ENCODE measurements around the gene PCNX1. TPM values are rescaled to one million over a fixed set of nuclear protein-coding genes. Genes with fewer than 3 reads are reported as not detected.

Gene PCNX1
- total and polyA plus RNA-seq, 2 donors (not counting 1 experiment from before 2014, with no cell fraction given) = 17.0 to 84.5 TPM

DNA sequence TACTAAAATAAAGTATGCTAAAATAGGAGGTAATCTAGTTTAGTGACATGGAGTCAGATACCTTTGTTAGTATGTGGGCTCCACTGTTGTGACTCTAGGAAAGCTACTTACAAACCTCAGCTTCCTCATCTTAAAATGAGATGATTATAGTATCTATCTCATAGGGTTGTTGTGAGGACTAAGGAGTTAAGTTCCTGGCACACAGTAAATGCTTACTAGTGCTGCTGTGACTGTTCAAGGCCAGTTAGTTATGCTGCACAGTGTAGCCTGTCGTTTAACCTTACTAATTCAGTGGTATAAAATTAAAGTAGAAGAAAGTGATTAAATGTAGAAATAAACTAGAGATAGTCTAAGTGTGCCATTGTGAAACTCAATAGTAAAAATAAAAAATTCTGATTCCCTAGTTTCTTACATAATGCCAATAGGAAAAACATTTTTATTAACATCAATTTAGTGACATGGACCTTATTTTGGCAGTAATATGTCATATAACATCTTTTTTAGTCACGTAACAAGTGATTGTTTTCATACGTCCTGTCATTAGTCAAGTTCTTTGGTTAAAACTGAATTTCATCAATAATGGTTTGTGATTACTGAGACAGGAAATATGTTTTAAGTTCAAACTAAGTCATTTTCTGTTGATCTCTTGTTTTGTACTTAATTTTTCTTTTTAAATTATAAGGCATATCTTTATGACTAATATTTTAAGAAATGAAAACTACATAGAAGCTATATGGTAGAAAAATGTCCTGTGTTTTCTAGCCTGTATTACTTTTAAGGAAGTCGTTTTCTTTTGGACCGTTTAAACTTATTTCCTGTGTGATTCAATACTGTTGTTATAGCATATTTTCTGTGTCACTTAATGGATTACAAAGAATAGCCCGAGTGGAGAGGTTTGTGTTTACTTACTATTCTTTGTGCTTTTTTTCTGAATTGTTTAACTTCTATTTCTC is 74.0 kb downstream of the PCNX1 start:
- peaks cover 3 to 21% of the 10 kb centered on the region in 2 experiments for H3K36me3 ChIP-seq (replicated peaks in 1 of 2; ENCODE audit: control extremely low read depth in 1 of 2, control insufficient read depth in 1 of 2, extremely low read depth in 1 of 2, insufficient read depth in 2 of 2, low read length in 1 of 2)
- no peak overlapping the region for H2AFZ ChIP-seq (ENCODE audit: insufficient read depth, low read depth, low read length, poor library complexity, severe bottlenecking)
- H3K9me3 ChIP-seq (ENCODE audit: control extremely low read depth in 1 of 3, control insufficient read depth in 2 of 3, insufficient read depth in 1 of 3, low read length in 2 of 3) = no peaks in the 10 kb centered on the region
- no peak overlapping the region for H3K4me3 ChIP-seq (ENCODE audit: control extremely low read depth in 1 of 5, extremely low read depth in 1 of 5, insufficient read depth in 1 of 5, low read depth in 2 of 5, low read length in 4 of 5)
- ChIA-PET POLR2A (no interaction called here), CTCF (no interaction called here)
- no peak overlapping the region for H3K4me2 ChIP-seq (replicated peaks; ENCODE audit: low read depth, low read length, poor library complexity, severe bottlenecking)
- TF ChIP-seq EZH2 (IDR thresholded peaks at IDR 0.05; ENCODE audit: borderline replicate concordance, insufficient read depth, low read depth, low read length, poor library complexity, severe bottlenecking) = no peak
- TF ChIP-seq, protein P1, sequence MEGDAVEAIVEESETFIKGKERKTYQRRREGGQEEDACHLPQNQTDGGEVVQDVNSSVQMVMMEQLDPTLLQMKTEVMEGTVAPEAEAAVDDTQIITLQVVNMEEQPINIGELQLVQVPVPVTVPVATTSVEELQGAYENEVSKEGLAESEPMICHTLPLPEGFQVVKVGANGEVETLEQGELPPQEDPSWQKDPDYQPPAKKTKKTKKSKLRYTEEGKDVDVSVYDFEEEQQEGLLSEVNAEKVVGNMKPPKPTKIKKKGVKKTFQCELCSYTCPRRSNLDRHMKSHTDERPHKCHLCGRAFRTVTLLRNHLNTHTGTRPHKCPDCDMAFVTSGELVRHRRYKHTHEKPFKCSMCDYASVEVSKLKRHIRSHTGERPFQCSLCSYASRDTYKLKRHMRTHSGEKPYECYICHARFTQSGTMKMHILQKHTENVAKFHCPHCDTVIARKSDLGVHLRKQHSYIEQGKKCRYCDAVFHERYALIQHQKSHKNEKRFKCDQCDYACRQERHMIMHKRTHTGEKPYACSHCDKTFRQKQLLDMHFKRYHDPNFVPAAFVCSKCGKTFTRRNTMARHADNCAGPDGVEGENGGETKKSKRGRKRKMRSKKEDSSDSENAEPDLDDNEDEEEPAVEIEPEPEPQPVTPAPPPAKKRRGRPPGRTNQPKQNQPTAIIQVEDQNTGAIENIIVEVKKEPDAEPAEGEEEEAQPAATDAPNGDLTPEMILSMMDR (IDR thresholded peaks at IDR 0.05) = no peak
- Mint-ChIP-seq H3K4me3 (no peak overlapping the region), H3K9me3 (ENCODE audit: insufficient read depth) (no peaks in the 10 kb centered on the region), H3K27me3 (no peaks in the 10 kb centered on the region), H3K27ac (no peak overlapping the region), H3K4me1 (peaks cover 5% of the 10 kb centered on the region)
- no peaks in the 10 kb centered on the region for H3K4me1 ChIP-seq (ENCODE audit: control insufficient read depth in 2 of 2, insufficient read depth in 2 of 2, low read length in 2 of 2)
- no peaks in the 10 kb centered on the region for H4K20me1 ChIP-seq (ENCODE audit: control insufficient read depth, insufficient read depth, low read length, poor library complexity, severe bottlenecking)
- ATAC-seq (ENCODE audit: low read depth) = no peak
- no CpG with 5 or more reads among the region's 6 CpGs for WGBS (ENCODE audit: insufficient coverage)
- H3K79me2 ChIP-seq (ENCODE audit: control insufficient read depth, insufficient read depth, low read length) = peaks cover 6% of the 10 kb centered on the region
- intact Hi-C loops (cut with micrococcal nuclease) = no loop called here
- no peak overlapping the region for H3K27ac ChIP-seq (ENCODE audit: low read length in 2 of 2)
- no peak overlapping the region for H3K9ac ChIP-seq (ENCODE audit: low read length)
- no peaks in the 10 kb centered on the region for H3K27me3 ChIP-seq (replicated peaks in 1 of 4; ENCODE audit: control extremely low read depth in 1 of 4, control insufficient read depth in 3 of 4, insufficient read depth in 4 of 4, low read length in 3 of 4)
- no peak for DNase-seq

DNA sequence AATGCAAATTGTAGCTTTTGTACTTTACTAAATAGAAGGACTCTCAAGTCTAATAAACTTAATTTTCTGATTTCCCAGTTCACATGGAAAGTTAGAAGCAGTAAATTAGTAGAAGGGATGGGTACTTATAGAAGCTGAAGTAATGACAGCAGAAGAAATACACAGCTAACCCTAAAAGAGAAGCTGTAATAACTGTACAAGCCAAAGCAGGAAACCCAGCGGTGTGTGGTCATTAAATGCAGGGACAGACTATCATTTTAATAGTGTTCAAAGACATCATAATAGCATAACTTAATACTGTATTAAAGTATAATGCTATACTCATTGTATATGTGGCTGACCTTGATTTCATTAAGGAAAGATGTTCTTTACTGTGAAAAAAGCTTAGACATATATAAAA is 74.9 kb downstream of the PCNX1 start:
- Histone ChIP-seq H3K9me3 (ENCODE audit: control extremely low read depth in 1 of 3, control insufficient read depth in 2 of 3, insufficient read depth in 1 of 3, low read length in 2 of 3) (no peaks in the 10 kb centered on the region), H2AFZ (ENCODE audit: insufficient read depth, low read depth, low read length, poor library complexity, severe bottlenecking) (no peak overlapping the region), H3K36me3 (replicated peaks in 1 of 2; ENCODE audit: control extremely low read depth in 1 of 2, control insufficient read depth in 1 of 2, extremely low read depth in 1 of 2, insufficient read depth in 2 of 2, low read length in 1 of 2) (peaks cover 0 to 15% of the 10 kb centered on the region in 2 experiments), H3K27me3 (replicated peaks in 1 of 4; ENCODE audit: control extremely low read depth in 1 of 4, control insufficient read depth in 3 of 4, insufficient read depth in 4 of 4, low read length in 3 of 4) (no peaks in the 10 kb centered on the region), H3K4me1 (ENCODE audit: control insufficient read depth in 2 of 2, insufficient read depth in 2 of 2, low read length in 2 of 2) (no peaks in the 10 kb centered on the region), H3K27ac (ENCODE audit: low read length in 2 of 2) (no peak overlapping the region), H3K9ac (ENCODE audit: low read length) (no peak overlapping the region), H3K79me2 (ENCODE audit: control insufficient read depth, insufficient read depth, low read length) (peaks cover 6% of the 10 kb centered on the region), H3K4me3 (ENCODE audit: control extremely low read depth in 1 of 5, extremely low read depth in 1 of 5, insufficient read depth in 1 of 5, low read depth in 2 of 5, low read length in 4 of 5) (no peak overlapping the region), H4K20me1 (ENCODE audit: control insufficient read depth, insufficient read depth, low read length, poor library complexity, severe bottlenecking) (no peaks in the 10 kb centered on the region), H3K4me2 (replicated peaks; ENCODE audit: low read depth, low read length, poor library complexity, severe bottlenecking) (no peak overlapping the region)
- TF ChIP-seq, protein P1 (IDR thresholded peaks at IDR 0.05) = no peak
- no peak for TF ChIP-seq EZH2 (IDR thresholded peaks at IDR 0.05; ENCODE audit: borderline replicate concordance, insufficient read depth, low read depth, low read length, poor library complexity, severe bottlenecking)
- ChIA-PET POLR2A (no interaction called here), CTCF (interaction anchor here (1.3 to 1.7 kb wide), 3 partner anchors 10 to 165 kb away, joined by 4 to 7 read pairs (median 5); partner anchors contain the start of gene PCNX1)
- Mint-ChIP-seq H3K4me1 (peaks cover 5% of the 10 kb centered on the region), H3K9me3 (ENCODE audit: insufficient read depth) (no peaks in the 10 kb centered on the region), H3K4me3 (no peak overlapping the region), H3K27ac (no peak overlapping the region), H3K27me3 (no peaks in the 10 kb centered on the region)
- WGBS (ENCODE audit: insufficient coverage) = no CpG with 5 or more reads among the region's 1 CpG
- DNase-seq = no peak
- ATAC-seq (ENCODE audit: low read depth) = no peak
- intact Hi-C loops (cut with micrococcal nuclease) = no loop called here
